GM21737 (cell line): ENCODE data around the gene LBH.
A peak's percentile ranks its signal among the peaks of the same experiment; 100 is the strongest.

Experiments
- ATAC-seq: cut with Tn5 transposase; IDR thresholded peaks from one replicate; pipeline ENCODE4 v1.9.1; 2021; ENCODE audit warnings: mild to moderate bottlenecking, moderate library complexity; ENCODE audit not compliant: unreplicated experiment

Gene LBH

GRCh38 chr2:30272286-30272685, 41.0 kb downstream of the LBH start:
- ATAC-seq = no peak

GRCh38 chr2:30272761-30273573, 41.6 kb downstream of the LBH start:
- ATAC-seq = no peak

GRCh38 chr2:30273574-30273929, 42.2 kb downstream of the LBH start:
- no peak for ATAC-seq

GRCh38 chr2:30275256-30275655, 43.9 kb downstream of the LBH start:
- no peak for ATAC-seq

- ATAC-seq = no peak
These were observed 45.1 kb downstream of the LBH start for GRCh38 chr2:30276455-30276911.

- ATAC-seq = no peak
These were observed 46.2 kb downstream of the LBH start for GRCh38 chr2:30277582-30277981.

- no peak for ATAC-seq
These were observed 47.1 kb downstream of the LBH start for GRCh38 chr2:30278419-30278818.

- no peak for ATAC-seq
These were observed 49.5 kb downstream of the LBH start for GRCh38 chr2:30280596-30281434.

GRCh38 chr2:30282081-30282480, 50.7 kb downstream of the LBH start:
- ATAC-seq = peak; percentile 69

- no peak for ATAC-seq
These were observed 51.4 kb downstream of the LBH start for GRCh38 chr2:30282721-30283120.

GRCh38 chr2:30283931-30284565, 52.7 kb downstream of the LBH start:
- ATAC-seq = no peak

GRCh38 chr2:30285758-30286157, 54.4 kb downstream of the LBH start:
- no peak for ATAC-seq

GRCh38 chr2:30287190-30287840, 56.0 kb downstream of the LBH start:
- no peak for ATAC-seq

GRCh38 chr2:30287857-30288513, 56.7 kb downstream of the LBH start:
- peak; percentile 52 for ATAC-seq

- ATAC-seq = no peak
These were observed 57.2 kb downstream of the LBH start for GRCh38 chr2:30288561-30288960.

GRCh38 chr2:30293303-30293921, 62.1 kb downstream of the LBH start:
- no peak for ATAC-seq

- ATAC-seq = no peak
These were observed 62.8 kb downstream of the LBH start for GRCh38 chr2:30294133-30294532.

GRCh38 chr2:30296496-30296895, 65.2 kb downstream of the LBH start:
- ATAC-seq = no peak

- no peak for ATAC-seq
These were observed 67.0 kb downstream of the LBH start for GRCh38 chr2:30298302-30298701.

- ATAC-seq = no peak
These were observed 68.8 kb downstream of the LBH start for GRCh38 chr2:30300122-30300455.
